HG02938 (cell line): Measurements from ENCODE around the gene ZNF132.
A peak's percentile ranks its signal among the peaks of the same experiment; 100 is the strongest.
"Not testable (repeated sequence)": the region's sequence is repeated elsewhere in the genome, so short reads cannot be mapped to it uniquely, and the experiment has no call there.

Source experiments
- ATAC-seq: cut with Tn5 transposase; IDR thresholded peaks from one replicate; pipeline ENCODE4 v1.9.1; 2021; ENCODE audit warnings: mild to moderate bottlenecking, moderate library complexity; ENCODE audit not compliant: unreplicated experiment

Gene ZNF132

DNA sequence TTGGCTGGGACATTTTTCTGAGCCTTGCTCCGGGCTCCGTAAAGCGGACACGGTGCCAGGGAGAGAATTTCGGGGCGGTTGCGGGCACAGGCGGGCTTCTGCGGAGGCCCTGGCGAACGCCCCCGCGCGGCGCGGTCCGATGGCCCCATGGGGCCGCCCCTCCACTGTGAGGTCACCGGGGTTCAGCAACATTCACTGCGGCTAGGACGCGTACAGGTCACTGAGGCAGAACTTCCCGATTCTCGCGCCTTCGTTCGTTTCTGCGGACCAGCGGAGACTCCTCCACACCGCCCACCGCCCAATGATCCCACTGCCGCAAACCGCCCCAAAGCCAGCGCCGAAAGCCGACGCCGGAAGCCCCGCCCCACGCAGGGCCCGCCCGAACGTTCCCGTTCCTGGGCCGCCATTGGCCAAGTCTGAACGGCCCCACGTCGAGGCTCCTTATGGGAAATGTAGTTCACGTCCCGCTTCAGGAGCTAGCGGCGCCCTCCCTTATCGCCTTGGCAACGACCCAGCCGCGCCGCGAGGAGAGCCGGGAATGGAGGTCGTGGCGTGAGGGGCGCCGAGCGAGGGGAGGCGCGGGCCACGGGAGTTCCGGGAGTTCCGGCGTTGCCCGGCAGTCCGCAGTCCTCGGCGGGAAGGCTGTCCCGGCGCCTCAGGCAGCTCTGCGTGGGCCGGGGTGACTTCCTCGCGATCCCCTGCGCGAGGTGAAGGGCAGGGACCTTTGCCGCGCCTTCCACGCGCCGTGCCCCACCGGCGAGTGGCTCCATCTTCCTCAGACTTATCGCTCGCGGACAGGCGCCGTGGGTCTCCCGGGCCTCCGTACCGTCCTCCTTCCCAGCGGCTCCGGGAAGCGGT is 31.6 kb downstream of the ZNF132 start, which contains the start of gene ZNF584:
Gene ZNF584, plus strand, starts transcription at position 498 of the 858 bp plus-strand sequence. CDS start 499 bp downstream, outside the sequence.
- ATAC-seq, result peak; percentile 92

DNA sequence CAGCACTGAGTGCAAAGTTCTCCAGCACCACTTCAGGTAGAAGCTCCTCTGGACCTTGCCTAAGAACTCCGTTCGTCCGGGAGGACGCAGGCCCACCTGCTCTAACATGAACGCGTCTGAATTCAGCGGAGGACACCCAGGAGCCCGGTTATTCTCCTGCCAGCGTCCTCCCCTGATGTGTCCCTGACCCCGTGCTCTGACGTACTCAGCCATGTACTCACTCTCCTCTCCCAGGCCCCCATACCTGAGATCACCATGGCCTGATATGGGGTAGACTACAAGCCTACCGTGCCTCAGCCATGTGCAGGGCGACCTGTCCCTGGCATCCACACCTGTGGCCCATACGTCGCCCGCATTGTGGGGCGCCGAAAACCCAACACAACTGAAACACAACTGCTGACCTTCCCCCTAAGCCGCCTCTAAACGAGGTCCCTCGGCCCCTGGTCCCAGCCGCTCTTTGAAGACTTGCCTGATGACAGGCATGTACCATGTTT is 32.2 kb downstream of the ZNF132 start:
- no peak for ATAC-seq

DNA sequence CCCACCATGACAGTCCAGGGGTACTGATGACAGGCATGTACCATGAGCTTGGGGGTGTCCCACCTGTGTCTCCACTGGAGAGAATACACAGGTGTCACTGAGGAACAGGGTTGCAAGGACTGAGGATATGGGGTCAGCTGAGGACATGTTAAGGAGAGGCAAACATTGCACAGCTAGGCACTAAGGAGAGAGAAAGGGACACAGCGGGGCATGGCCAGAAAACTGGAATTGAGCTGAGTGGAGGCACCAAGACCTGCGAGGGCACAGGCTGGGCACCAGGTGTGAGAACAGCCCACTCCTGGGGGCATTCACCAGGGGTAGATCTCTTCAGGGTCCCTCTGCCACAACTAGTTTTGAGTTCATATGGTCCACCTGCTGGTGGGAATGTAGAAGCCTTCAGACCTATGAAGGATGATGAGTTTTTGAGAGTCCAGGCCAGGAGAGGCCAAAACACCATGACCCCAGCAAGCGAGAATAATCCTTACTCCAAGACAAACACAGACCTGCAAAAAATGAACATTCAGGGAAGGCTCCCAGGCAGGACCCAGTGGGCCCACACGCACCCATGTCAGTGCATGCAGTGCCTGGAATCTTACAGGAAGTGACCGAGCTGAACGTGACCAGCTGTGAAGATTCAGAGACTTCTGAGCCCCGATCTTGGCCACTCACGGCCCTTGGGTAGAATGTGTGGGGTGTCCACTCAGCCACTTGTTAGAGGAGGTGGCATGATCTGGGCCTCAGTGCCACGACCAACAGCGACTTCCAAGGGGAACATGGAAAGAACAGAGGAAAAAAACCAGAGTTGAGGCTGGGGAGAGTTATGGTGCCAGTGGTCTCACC is 32.9 kb downstream of the ZNF132 start:
- no peak for ATAC-seq

DNA sequence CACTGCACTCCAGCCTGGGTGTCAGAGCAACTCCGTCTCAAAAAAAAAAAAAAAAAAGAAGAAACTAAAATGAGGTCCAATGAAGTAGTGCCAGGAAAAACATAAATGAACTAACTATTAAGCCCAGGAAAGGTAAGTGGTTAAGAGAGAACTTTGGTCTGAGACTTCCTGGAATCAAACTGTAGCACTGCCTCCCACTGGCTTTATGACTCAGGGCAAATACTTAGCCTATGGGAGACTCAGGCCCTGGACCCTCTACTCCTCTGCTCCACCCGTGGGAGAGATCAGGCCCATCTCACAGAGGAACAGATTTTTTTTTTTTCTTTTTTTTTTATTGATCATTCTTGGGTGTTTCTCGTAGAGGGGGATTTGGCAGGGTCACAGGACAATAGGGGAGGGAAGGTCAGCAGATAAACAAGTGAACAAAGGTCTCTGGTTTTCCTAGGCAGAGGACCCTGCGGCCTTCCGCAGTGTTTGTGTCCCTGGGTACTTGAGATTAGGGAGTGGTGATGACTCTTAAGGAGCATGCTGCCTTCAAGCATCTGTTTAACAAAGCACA is 36.0 kb downstream of the ZNF132 start:
- not testable (repeated sequence) for ATAC-seq

DNA sequence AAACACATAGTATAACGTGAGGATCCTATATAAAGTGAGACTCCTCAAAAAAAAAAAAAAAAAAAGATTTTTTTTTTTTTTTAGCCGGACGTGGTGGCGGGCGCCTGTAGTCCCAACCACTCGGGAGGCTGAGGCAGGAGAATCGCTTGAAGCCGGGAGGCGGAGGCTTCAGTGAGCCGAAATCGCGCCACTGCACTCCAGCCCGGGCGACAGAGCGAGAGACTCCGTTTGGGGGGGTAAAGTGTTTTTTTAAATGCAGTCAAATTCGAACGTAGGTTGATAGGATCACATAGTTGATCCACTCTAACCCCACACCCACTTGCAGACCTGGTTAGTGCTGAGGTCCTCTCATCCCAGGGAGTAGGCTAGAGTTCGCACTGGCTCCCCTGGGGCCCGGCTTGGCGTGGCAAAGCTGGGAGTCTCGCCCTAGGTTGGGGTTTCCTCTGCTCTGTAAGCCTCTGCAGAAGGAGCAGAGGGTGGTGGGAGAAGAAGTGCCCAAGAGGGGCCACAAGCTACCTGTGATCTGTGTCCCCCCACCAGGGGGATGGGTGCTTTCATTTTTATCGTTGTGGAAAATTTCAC is 38.0 kb downstream of the ZNF132 start:
- no peak for ATAC-seq

DNA sequence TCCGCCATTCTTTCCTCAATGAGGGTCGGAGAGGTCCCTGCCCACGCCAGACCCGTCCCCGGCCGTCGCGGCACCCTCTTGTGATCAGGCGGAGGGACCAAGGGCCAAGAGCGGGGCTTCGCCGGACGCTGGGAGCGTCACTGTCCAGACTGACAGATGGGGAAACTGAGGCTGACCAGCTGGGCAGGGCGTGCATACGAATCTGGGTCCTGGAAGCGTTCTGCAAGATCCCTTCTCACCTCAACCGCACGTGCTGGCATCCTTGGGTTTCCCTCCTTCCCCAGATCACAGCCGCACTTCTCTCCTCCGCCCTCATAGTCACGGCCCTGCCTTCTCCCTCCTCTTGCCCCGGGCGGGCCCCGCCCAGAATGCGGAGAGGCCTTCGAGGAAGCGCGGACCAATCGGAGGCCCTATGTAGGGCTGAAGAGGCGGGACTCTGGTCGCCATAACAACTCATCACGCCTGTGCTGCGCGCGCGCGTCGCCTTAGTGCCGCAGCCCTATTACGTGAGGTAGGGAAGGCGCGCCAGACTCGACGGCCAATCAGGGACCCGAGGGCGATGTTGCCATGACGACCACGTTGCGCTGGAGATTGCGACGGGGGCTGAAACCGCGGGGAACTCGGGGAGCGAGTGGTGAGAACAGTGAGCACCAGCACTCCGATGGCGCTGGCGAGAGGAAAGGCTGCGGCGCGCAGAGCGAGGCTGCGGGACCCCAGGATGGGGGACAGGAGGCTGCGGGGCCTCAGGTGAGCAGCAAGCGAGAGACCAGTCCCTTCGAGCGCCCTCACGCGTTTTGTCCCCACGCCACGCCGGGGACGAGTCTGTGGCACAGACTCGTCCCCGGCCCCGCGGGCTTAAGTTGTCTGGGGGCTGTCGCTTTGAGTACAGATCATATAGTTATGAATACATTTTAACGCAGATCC is 38.8 kb downstream of the ZNF132 start:
- ATAC-seq, result peak; percentile 96

GRCh38 chr19:58400316-58400915 is 39.5 kb downstream of the ZNF132 start:
- ATAC-seq, result no peak

GRCh38 chr19:58399903-58400302 is 40.0 kb downstream of the ZNF132 start:
- no peak for ATAC-seq

DNA sequence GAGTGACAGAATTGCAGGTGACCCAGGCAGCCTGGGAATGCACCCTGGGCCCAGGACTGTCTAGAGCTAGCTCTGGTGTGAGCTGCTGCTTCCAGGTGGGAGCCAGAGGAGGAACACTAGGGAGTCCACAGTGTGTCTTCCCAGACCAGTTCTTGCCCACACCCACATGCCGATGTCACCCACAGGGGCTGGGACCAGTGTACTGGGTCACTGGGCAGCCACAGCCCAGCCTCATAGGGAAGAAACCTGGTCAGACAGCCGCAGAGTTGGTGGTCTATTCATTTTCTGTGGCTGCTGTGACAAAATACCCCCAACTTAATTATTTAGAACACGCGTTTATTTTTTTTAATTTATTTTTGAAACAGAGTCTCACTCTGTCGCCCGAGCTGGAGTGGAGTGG is 41.4 kb downstream of the ZNF132 start:
- ATAC-seq, result no peak

DNA sequence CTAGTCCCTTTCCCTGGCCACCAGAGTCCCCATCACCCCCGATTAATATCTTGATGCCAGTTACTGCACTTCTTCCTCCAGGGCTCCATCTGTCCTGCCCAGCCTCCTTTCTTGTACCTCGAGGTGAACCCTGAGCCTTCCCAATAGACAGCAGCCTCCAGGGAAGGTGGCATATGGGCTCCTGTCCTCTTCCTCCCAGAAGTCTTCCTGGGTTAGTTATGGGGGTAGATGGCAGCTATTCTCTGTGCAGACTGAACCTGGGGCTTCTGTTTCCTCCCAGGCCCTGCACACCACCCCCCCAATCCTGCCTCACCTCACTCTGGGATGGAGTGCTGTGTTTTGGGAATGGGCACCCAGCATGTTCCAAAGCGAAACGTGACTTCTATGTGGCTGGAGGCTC is 41.9 kb downstream of the ZNF132 start:
- ATAC-seq, result no peak

DNA sequence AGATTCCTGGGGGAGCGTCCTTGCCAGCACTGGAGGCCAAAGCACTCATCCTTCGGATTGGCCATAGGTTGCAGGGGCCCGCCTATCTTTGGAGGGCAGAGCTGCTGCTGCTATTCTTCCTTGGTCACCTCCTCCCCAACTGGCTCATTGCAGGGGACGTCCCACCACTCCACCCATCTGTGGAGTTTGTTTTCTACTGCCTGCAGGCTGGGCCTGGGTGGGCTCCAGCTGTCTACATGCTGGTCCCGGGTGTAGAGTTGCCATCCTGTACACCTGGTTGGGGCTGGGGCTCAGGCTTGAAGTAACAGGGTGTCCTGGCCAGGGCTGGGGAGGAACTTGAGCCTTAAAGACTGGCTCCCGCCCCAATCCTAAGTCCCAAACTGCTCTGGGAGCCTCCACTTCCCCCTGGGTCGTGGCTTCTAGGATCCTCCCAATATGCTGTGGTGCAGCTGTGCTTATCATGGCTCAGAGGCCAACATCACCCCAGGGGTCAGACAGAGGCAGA is 42.4 kb downstream of the ZNF132 start:
- no peak for ATAC-seq

GRCh38 chr19:58396691-58397532 is 43.0 kb downstream of the ZNF132 start:
- no peak for ATAC-seq

- no peak for ATAC-seq
These were observed 43.9 kb downstream of the ZNF132 start for GRCh38 chr19:58395979-58396627.

GRCh38 chr19:58395220-58395978 is 44.6 kb downstream of the ZNF132 start, which contains the start of gene RNF225:
Gene RNF225, plus strand, starts transcription at chr19:58395656. Its CDS starts 434 bp downstream, at chr19:58396090.
- no peak for ATAC-seq

- no peak for ATAC-seq
These were observed 45.1 kb downstream of the ZNF132 start for GRCh38 chr19:58394821-58395219.

DNA sequence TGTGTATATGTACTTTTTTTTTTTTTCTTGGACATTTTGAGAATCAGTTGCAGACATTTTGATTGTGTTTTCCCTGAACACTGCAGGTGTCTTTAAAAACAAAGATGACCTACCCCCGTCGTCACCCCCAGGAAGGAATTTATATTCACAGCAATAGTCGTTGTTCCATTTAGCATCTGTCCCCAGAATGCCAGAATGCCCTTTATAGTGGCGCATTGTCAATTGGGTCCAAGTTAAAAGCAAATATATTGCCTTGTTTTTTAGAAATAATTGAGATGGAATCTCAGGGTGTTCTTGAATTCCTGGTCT is 46.3 kb downstream of the ZNF132 start:
- ATAC-seq, result no peak
